GM19238 (cell line): Measurements from ENCODE around the gene NTHL1.

ENCODE experiments used
- DNase-seq: peaks from one replicate; pipeline ENCODE4 v3.0.0; 2011; ENCODE audit warnings: low spot score; ENCODE audit not compliant: insufficient read length

Gene NTHL1

DNA sequence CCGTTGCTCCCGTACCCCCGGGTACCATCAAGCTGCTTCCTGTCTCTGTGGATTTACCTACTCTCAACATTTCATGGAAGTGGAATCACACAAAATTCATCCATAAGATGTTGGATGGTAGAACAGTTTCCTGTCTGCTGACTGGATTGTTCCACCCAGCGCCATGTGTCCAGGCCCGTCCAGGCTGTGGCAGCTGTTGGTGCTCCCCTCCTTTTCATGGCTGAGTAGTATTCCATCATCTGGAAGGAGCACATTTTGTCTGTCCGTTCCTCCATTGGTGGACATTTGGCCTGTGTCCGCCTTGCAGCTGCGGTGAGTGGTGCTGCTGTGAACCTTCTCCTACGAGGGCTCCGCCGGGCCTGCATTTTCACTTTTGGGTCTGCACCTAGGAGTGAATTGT lies 18.5 kb upstream of the NTHL1 start:
- no peak for DNase-seq

DNA sequence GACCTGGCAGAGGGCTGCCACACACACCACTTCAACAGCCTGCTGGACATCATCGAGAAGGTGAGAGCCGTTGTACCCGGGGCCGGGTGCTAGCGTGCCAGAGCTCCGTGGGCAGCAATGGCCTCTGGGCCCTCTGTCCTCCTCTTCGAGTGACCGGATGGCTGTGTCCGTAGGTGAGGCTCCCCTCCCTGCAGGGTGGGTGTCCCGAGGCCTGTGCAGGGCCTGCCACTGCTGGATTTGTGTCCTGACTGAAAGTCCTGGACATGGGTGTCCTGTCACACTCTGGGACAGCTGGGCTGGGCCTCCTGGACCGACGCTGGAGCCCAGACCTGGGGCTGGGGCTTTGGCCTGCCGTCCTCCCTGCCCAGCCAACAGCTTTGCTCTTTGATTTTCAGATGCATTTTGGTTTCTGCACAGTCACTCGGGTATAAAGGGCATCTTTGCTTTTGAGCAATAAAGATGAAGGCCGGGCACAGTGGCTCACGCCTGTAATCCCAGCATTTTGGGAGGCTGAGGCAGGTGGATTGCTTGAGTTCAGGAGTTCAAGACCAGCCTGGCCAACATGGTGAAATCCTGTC lies 16.8 kb upstream of the NTHL1 start:
- DNase-seq: no peak

DNA sequence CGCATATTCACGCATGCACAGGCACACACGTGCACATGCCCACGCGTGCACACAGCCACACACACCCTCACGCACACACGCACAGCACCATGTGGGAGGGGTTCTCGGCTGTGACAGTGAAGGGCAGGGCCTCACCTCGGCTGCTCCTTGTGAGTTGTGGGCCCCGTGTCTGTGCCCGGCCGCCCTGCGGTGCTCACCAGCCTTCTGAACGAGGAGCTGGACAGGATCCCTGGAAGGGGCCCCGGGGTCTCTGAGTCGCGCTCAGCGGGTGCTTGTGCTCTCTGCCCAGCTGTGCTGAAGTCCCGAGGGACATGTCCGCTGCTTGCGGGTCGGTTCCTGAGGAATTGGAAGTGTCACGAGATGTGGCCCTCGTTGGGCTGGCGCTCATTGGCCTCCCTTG lies 16.2 kb upstream of the NTHL1 start:
- DNase-seq: no peak

DNA sequence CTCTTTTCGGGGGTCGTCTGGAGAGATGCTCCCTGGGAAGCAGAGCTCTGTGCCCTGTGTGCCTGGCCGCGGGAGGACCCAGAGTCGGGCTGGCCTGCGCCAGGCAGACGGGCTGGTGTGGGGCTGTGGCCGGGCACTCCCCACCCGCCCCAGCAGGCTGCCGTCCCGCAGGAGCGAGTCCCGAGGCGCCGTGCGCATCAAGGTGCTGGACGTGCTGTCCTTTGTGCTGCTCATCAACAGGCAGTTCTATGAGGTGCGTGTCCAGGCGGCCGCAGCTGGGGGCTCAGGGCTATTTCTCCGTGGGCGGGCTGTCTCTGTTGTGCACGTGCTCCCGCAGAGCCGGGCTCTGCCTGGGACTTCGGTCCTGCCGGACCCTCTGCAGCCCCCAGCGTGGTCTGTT lies 15.2 kb upstream of the NTHL1 start:
- DNase-seq: no peak

DNA sequence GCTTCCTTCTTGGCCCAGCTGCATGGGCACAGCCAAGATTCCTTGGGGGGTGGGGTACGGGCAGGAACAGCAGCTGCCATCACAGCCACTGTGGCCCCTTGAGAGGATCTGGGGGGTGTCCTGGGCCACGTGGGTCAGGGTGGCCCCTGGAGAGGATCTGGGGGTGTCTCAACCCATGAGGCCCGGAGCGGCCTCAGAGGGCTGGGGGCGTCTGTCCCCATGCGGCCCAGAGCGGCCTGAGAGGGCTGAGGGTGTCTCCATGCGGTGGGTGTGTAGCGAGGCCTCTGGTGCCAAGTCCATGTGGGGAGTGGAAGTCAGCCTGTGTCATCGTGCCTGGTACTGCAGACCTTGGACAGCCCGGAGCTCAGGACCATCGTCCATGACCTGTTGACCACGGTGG lies 13.9 kb upstream of the NTHL1 start:
- DNase-seq: no peak

DNA sequence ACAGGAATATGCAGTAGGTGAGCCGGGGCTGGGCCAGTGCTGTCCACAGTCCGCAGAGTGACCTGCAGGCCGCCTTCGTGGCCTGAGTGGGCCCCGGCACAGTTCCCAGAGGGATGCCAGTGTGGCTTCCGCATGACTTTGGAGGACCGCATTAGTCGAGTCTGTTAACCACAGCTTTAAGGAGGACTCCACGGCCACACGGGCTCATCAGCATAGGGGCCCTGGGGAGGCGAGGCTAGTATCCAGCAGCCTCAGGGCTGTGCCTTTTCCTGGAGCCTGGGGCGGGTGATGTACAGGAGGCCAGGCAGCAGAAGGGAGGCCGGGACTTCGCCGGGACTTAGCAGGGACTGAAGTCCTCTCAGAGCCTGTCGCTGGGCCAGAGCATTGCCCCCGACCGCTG lies 13.4 kb upstream of the NTHL1 start:
- DNase-seq: no peak

DNA sequence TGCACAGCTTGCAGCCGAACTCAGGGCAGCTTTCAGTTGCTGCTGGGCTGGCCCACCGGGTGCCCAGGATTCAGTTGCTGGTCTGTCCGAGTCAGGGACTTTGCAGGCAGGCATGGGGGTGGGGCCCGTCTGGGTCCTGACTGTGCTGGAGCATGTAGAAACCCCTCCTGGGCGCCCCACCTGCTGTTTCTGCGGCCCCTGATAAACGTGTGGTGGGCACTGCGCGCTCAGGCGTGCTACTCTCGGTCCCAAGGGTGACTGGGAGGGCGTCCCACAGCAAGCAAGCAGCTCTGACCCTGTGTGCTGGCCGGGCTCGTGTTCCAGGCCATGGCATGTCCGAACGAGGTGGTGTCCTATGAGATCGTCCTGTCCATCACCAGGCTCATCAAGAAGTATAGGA lies 12.7 kb upstream of the NTHL1 start:
- DNase-seq: no peak

DNA sequence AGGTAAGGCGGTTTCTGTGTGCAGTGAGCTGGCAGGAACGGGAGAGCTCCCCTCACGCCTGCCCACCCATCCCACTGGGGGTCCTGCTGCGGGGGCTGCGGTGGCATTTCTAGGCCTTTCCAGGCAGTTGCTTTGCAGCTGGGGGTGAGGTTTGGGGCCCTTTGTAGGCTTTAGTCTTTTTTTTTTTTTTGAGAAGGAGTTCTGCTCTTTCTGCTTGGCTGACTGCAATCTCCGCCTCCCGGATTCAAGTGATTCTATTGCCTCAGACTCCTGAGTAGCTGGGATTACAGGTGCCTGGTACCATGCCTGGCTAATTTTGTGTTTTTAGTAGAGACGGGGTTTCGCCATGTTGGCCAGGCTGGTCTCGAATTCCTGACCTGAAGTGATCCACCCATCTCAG lies 11.2 kb upstream of the NTHL1 start:
- DNase-seq: no peak

DNA sequence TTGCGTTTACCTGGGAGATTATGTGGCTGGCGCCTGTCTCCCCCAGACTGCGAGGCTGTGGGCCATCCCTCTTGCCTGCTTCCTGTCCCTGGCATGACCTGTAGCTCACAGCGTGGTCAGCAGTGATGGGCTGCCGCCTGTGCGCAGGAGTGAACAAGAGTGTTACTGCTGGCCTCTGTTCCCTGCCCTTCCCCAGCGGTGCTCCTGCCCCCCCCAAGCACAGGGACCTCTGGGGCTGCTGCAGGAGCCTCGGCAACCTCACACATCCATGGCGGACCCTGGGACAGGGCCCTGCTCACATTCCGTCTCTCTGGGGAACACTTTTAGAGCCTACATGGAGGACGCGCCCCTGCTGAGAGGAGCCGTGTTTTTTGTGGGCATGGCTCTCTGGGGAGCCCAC lies 10.8 kb upstream of the NTHL1 start:
- DNase-seq: no peak

DNA sequence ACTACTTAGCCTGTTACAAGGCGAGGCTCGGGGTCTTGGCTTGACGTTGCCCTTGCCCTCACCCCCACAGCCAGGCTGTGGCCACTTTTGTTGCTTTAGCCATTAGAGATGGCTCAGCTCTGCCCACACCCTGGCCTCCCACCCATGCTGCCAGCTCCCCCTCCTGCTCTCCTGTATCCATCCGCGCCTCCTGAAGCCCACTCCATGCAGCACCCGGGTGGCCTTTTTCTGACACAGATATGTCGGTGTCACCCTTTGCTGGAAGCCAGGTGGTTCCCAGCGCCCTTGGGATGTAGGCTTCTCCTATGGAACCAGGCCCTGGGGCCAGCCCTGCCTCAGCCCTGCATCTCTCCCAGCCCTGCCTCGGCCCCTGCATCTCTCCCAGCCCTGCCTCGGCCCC lies 9.8 kb upstream of the NTHL1 start:
- no peak for DNase-seq

DNA sequence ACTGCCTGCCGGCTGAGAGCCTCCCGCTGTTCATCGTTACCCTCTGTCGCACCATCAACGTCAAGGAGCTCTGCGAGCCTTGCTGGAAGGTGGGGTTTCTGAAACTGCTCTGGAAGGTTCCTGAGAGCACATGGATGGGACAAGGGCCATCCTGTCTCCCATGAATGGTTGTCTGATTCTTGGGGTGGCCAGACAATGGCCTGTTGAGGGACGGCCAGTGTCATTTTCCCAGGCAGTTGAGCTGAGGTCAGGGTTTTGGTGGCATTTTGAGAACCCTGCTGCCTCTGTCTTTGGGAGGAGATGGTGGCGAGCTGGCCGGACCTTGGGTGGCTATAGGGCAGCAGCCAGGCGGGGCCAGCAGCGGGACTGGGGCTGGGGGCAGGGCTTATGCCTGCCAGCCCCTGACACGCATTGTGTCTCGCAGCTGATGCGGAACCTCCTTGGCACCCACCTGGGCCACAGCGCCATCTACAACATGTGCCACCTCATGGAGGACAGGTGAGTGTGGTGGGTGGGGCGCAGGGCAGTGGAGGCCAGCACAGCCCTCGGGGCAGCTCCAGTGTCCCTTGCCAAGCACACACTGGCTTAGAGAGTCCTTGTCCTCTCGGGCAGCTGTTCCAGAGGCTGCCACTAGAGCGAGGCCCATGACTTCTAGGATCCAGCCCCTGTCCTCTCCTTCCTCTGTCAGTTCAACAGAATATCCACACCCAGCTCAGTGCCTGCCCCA lies 9.2 kb upstream of the NTHL1 start:
- DNase-seq: no peak

DNA sequence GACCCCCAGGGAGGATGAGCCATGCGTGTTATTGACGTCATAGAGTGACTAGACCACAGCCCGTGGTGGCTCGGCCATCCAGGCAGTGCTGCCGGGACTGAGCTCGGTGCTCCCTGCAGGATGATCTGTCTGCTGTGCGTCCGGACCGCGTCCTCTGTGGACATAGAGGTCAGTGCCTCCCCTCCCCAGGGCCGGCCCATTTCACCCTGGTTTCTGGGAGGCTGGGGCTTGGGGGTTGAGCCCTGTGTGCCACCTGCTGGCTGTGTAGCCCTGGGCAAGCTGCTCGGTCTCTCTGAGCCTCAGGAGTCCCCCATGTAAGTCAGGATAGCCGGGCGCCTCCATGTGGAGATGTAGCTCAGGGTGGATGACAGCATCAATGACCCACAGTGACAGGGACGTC lies 8.4 kb upstream of the NTHL1 start:
- DNase-seq: no peak

DNA sequence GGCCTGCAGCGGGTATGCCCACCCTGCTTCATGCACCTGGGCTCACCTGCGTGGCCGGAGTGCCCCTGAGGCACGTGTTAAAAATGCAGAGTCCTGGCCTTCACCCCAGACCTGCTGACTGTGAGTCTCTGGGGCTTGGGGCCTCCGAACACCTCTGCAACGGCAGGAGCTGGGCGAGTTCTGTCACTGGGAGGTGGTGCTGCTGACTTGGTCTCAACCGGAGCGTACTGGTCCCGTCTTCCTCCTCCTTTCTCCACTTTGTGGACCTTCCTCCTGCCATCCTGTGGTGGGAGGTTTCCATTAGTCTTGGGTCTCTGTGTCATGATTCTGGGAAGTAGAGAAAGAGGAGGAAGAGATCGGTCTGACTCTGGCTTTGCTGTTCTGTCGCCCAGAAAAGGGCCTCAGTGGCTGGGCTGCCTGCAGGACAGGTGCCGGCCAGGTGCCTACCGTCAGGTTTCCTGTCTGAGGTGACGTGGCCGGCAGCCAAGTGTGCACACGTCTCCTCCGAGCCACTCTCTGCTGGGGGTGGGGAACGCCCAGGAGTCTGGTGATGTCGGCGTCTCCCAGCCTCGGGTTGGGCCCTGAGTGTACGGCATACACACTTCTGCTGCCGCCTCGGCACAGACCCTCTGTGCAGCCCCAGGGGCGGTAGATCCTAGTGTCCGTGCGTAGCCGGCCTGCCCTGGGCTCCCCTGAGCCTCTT lies 7.1 kb upstream of the NTHL1 start:
- DNase-seq: no peak

DNA sequence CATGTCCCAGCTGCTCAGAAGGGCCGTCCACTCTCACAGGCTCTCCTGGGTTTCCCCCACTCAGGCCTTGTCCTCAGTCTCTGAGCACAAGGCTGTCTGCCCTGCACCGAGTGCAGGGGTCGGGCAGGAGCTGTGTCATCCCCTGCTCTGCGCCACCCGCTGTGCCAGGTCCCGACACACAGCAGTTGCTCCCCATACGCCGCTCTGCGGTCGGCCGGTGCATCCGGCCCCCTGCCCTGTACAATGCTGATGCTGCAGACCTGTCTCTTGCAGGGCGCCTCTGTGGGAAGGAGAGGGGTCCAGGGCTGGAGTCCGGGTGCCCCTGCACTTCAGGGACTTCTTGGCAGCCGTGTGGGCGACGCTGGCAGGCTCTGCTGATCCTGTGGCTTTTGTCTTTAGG lies 6.3 kb upstream of the NTHL1 start:
- DNase-seq: no peak

DNA sequence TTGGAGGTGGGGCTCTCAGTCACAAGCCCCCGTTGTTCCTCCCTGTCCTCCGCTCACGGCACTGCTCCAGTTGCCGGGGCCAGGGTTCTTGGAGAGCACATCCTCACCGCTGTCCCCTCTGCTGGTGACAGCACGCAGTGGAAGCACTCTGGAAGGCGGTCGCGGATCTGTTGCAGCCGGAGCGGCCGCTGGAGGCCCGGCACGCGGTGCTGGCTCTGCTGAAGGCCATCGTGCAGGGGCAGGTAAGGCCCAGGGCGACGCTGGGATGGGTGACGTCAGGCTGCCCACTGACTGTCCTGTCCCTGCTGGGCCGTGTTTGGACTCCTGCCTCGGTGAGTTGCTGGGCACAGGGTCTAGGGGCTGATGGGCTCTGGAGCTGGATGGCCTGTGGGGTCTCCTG lies 5.6 kb upstream of the NTHL1 start:
- no peak for DNase-seq

DNA sequence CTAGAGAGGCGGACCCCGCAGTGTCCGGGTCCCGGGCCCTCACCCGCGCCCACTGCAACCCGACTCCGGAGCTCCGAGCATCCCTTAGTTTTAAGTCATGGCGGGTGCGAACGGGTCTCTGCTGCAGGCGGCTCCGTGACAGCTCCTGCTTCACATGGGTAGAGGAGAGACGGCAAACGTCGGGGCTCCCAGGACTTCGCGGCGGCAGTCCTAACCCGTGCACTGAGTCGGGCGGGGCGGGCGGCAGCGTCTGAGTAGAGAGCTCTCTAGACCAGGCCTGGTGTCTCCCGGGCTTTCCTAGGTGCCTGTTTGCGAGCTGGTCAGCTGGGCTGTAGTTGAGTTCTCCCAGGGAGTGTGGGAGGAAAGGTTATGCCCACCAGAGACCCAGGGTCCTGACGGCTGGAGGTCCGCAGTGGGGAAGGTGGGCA lies 496 bp upstream of the NTHL1 start:
- no peak for DNase-seq

DNA sequence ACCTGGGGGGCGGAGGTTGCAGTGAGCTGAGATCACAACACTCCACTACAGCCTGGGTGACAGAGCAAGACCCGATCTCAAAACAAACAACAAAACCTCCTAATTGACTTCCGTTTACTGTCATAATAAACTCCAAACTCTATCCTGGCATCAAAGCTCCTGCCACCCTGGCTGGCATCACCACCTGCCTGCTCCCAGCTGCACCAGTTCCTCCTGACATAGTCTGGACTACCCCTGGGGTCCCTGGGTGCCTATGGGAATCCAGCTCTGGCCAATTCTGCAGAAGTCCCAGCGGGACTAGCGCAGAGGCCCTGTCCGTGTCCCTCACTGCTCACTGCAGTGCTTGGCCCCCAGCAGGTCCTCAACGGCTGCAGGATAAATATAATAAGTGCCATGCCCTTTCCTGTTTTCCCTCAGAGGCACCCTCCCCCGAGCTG lies 723 bp downstream of the NTHL1 start:
- no peak for DNase-seq

DNA sequence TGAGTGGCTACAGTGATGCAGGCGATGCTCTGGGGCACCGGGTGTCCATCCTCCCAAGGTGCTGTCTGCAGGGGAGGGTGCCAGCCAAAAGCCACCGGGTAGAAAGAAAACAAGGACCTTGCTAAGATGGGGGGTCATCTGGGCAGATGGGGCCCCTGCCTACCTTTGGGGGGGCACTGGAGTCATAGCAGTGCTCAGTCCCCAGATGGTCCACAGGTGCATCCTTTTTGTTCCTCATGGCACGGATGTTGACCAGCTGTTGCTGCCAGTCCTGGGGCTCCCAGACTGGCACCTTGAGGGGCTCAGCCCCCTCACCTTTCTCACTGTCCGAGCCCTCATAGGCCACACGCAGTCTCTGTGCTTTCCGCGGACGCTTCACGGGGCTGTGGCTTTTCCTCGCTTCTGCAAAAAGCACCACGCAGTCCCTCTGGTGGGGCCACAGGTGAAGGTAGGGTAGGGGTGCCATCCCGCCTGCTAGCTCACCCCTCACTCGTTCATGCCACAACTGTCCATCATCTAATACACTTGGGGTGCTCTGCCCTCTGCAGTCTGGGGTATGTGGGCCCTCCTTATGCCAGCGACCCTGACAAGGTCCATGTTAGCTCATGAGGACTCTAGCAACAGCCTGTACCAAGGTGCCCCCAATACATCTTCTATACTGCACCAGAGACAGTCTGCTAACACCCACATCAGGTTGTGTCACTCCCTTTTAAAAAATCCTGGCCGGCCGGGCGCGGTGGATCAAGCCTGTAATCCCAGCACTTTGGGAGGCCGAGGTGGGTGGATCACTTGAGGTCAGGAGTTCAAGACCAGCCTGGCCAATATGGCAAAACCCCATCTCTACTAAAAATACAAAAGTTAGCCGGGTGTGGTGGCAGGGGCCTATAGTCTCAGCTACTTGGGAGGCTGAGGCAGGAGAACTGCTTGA lies 1.4 kb downstream of the NTHL1 start:
- DNase-seq: no peak

DNA sequence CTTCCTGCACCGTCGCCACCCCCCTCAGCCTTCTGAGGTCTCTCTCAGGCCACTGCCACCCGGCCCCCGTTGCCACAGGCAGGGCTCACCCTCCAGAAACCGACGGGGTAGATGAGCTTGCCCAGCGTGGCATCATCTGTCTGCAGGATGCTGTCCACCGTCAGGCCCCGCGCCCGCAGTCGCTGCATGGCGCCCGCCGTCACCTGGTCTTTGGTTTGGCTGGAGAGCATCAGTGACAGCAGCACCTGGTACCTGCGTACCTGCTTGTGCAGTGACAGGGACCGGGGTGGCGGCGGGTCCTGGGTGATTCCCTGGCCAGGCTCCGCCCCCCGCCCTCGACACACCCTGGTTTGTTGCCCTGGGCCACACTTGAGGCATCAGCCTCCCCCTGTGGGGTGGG lies 3.1 kb downstream of the NTHL1 start:
- no peak for DNase-seq

DNA sequence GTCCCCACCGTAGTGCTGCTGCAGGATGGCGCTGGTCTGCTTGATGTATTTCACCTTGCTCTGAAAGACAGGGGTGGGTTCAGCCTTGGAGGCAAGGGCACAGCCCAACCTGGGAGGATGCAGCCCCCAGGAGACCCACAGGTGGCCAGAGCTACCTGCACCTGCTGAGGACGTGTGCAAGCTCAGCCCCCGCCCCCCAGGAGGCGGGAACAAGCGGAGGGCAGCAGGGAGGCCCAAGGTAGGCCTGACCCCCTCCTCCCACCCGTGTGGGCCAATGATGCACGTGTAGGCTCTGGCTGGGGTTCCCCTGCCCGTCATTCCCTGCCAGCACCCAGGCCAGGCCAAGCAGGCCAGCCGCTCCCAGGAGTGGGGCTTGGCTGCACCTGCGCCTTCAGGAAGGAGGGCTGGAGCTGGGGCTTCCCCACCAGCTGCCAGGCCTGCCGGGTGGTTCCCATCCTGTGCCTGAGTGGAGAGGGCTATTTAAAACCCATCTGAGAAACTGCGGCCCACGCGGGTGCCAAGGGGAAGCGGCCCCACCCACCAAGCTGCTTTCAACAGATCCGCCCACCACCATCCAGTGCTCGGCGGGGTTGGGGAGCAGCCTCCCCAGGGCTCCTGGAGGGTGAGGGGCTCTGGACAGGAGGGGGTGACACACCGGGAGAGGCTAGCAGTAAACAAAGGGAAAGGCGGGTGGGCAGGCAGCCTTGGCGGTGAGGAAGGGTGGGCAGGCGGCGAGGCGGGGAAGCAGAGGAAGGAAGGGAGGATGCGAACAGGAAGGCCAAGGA lies 3.8 kb downstream of the NTHL1 start:
- no peak for DNase-seq
